Subcutaneous adipose tissue (tissue), 4 donors: ENCODE measurements around the gene SYNPO2L. TPM values are rescaled to one million over a fixed set of nuclear protein-coding genes. Genes with fewer than 3 reads are reported as not detected.

Source experiments
- CTCF ChIP-seq: fragments of 450-650 bp; IDR thresholded peaks from one replicate; pipeline ENCODE4 v1.5.1; 2016; ENCODE audit warnings: low read depth, mild to moderate bottlenecking, control low read depth, antibody characterized with exemption, moderate library complexity
- total RNA-seq, 4 donors: library from RNA; depleted of rRNA; stranded (reverse); fragments of >200 nt; gene quantifications; one replicate each; pipeline ENCODE4 v1.1.0, GENCODE V29; 2016

SYNPO2L gene
- total RNA-seq, 4 donors from 2014 or later = not detected

- no peak for TF ChIP-seq CTCF
Observed at GRCh38 chr10:73628405-73628804, 27.4 kb downstream of the SYNPO2L start.

- no peak for TF ChIP-seq CTCF
Observed at GRCh38 chr10:73627300-73627699, 28.5 kb downstream of the SYNPO2L start.

- TF ChIP-seq CTCF = no peak
Observed at GRCh38 chr10:73625884-73626752, 29.7 kb downstream of the SYNPO2L start.

- no peak for TF ChIP-seq CTCF
Observed at GRCh38 chr10:73625004-73625883, 30.6 kb downstream of the SYNPO2L start.

GRCh38 chr10:73623056-73623455 is 32.8 kb downstream of the SYNPO2L start:
- no peak for TF ChIP-seq CTCF

- no peak for TF ChIP-seq CTCF
Observed at GRCh38 chr10:73614720-73615119, 41.1 kb downstream of the SYNPO2L start.

GRCh38 chr10:73609116-73609515 is 46.7 kb downstream of the SYNPO2L start:
- TF ChIP-seq CTCF = no peak
